Measurements from ENCODE around the gene ZFPM1. TPM values are rescaled to one million over a fixed set of nuclear protein-coding genes. Genes with fewer than 3 reads are reported as not detected.
A peak's percentile ranks its signal among the peaks of the same experiment; 100 is the strongest.
"Not testable (repeated sequence)": the region's sequence is repeated elsewhere in the genome, so short reads cannot be mapped to it uniquely, and the experiment has no call there.

ZFPM1 gene
- total RNA-seq, 1 donor from 2014 or later = 3.6 TPM

DNA sequence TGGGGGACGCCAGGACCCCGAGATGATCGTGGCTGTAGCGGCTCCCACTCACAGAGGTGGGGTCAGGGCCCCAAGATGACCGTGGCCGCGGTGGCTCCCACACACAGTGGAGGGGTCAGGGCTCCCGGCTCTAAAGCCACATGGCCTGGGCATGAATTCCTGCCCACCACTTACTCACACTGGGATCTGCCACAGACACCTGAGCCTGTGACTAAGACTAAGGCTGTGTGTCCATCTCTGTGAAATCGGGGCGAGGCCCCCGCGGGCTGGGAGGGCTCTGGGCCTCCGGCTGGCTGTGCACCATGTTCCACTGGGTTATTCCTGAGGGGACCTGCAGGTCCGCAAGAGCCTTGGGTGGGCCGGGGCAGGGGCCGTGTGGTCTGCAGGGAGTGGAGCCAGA lies 18.5 kb downstream of the ZFPM1 start:
- intact Hi-C loops (cut with DNase I) = no loop called here
- no peak for DNase-seq
- ATAC-seq (ENCODE audit: poor library complexity) = no peak

DNA sequence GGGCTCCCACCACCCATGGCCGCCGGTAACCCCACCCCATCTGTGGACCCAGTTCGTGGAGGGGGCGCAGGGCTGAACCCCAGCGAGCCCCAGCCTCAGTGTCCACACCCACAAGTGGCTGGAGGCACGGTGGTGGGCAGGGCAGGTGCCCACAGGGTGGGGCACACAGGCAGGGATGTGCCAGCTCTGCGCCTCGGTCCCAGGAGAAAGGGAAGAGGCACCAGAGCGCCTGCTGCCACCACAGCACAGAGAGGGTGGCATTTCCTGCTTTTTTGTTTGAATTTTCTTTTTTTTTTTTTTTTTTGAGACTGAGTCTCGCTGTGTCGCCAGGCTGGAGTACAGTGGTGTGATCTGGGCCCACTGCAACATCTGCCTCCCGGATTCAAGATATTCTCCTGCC lies 19.0 kb downstream of the ZFPM1 start:
- intact Hi-C loops (cut with DNase I) = no loop called here
- DNase-seq = no peak
- no peak for ATAC-seq (ENCODE audit: poor library complexity)

DNA sequence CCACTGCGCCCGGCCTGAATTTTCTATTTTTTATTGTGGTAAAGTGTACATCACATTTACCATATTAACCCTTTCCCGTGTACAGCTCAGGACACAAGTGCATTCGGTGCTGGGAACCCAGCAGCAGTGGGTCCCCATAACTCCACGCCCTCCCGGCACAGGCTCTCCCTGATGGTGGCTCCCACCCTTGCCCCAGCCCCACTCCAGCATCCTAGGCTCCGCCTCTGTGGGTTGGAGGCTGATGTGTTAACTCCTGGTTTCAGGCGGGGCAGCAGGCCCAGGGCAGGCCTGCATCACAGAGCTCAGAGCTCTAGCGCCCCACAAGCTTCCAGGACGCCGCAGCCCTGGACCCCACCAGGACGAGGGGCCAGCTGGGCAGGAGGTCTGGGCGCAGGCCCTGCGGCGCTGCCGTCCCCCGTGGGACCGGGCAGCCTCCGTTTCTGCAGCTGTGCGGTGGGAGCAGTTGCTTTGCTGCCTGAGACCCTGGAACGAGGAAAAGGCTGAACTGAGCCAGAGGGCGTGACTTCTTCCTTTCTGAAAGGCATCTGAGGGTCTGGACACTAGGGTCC lies 19.6 kb downstream of the ZFPM1 start:
- DNase-seq = peak; percentile 72
- intact Hi-C loops (cut with DNase I) = no loop called here
- peak; percentile 60 for ATAC-seq (ENCODE audit: poor library complexity)

DNA sequence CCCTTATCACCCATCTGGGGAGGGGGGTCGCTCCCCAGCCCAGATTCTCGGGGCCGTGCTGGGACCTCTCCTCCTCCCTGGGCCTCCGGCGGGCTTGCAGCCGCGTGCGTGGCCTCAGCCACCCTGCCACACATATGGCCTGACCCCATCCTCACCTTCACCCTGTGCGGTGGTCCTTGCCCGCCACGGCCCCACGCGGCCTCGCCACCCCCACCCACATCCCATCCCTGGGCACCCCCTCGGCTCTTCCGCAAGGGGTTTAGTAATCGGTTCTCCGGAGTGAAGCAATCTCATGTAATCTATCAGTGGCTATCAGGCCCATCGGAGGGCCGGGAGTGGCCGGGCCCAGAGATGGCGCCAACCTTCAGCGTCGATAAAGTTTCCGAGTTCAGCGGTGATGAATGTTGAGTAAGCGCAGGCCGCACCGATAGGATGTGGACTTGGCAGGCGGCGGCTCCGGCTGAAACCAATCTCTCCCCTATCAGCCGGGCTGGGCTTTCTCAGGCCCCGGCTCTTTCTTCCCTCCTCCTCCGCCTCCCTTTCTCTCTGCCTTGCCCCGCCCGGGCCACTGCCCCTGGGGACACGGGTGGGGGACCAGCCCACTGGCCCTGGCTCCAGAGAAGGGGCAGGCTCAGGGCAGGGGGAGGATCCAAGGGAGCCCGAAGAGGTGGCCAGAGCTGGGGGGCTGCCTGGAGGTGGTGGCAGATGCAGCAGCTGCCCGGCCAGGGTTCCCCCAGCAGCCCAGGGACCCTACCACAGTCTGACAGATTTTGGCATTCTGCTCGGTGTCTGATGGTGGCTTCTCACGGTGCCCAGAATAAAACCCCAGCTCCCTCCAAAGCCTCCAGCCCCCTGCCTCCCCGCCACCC lies 20.8 kb downstream of the ZFPM1 start:
- DNase-seq = peak; percentile 86
- peak; percentile 83 for ATAC-seq (ENCODE audit: poor library complexity)
- intact Hi-C loops (cut with DNase I) = no loop called here

DNA sequence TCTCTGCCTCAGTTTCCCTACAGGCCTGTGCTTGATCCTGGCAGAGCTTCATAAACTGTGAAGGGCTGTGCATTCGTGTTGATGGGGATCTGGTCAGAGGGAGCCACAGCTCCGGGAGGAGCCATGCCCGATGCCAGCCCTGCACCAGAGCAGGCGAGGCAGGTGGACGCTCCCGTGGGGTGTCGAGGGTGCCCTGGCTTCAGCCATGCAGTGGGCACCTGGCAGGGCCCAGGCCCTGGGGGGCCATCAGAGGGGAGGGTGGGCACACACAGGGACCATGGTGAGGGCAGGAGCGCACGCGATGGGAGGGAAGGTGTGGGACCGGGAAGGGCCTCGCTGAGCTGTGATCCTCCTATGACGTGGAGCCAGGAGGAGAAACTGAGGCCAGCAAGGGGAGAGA lies 22.0 kb downstream of the ZFPM1 start:
- ATAC-seq (ENCODE audit: poor library complexity) = no peak
- intact Hi-C loops (cut with DNase I) = no loop called here
- no peak for DNase-seq

DNA sequence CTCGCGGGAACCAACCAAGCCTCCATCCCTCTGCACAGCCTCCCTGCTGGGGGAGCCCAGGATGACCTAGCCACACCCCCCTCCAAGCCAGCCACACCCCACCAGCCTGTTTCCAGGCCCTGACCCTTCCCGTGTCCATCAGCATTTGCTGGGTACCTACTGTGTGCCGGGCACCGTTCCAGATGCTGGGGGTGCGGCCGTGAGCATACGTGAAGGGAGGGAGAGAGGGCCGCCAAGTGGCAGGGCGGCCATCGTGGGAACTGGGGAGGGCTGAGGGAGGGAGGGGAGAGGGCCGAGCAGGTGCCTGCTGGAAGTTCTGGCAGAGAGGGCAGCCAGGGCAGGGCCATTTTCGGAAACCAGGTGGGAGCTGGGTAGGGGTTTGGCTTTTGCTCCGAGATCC lies 23.1 kb downstream of the ZFPM1 start:
- no peak for ATAC-seq (ENCODE audit: poor library complexity)

DNA sequence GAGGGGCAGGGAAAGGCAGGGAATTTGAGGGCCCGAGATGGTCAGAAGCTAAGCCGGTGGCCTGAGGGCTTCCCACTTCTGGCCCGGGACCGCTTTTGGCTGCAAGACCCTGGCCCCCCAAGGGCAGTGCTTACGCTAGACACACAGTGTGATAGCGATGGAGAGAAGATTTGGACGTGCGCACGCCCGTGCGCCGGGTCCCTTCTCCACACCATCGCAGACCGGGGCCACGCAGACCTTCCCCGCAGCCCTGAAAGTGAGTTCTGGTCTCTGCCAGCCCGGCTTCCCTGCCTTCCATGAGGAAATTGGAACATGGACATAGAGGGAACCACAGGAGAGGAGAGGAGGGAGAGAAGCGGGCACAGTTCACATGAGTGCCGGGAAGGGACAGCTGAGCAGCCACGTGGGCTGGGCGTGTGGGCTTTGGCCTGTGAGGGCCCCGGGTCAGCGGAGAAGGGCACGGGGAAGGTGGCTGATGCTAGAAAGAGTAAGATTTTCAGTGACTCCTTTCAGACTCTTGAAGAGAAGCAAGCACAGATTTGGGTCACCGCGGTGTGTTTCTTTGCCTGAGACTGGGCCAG lies 23.8 kb downstream of the ZFPM1 start:
- no peak for DNase-seq
- intact Hi-C loops (cut with DNase I) = no loop called here
- ATAC-seq (ENCODE audit: poor library complexity) = no peak

More for the DNA sequence above, 23.1 kb downstream of the ZFPM1 start:
- intact Hi-C loops (cut with DNase I) = no loop called here
- DNase-seq = no peak

DNA sequence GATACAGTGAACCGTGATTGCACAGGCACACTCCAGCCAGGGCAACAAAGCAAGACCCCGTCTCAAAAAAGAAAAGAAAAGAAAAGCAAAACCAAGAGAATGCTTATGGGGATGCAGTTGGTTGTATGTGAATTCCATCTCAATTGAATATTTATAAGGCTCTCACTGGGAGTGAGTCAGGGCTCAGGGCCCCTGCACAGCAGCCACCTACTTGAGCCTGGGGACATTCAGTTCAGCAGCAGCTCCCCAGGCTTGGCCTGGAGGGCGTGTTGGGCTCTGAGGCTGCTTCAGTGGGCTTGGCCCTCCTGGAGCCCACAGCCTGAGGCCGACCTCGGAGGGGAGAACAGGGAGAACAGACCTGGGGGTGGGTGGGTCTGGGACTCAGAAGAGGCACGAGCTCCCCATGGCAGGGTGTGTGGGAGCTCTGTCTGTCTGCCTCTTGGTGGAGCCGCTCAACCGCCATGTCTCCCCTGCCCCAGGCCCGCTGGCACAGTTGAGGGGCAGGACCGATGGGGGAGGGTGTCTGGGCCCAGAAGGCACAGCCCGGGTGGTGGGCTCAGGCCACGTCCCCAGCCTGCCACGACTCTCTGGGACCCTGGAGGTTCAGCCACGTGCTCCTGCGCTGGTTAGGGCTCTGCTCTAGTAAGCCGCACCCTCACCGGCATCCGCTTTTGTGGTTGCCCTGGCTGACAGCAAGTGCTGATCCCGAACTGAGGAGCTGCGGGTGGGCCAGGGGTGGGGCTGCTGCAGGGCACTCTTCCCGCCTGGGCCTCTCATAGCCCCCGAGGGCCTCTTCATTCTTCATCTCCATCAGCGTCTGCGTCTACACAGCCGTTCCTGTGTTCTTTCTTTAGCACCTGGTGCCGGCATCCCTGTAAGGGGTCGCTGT lies 24.8 kb downstream of the ZFPM1 start:
- ATAC-seq (ENCODE audit: poor library complexity) (no peak), DNase-seq (no peak)
- intact Hi-C loops (cut with DNase I) = no loop called here

DNA sequence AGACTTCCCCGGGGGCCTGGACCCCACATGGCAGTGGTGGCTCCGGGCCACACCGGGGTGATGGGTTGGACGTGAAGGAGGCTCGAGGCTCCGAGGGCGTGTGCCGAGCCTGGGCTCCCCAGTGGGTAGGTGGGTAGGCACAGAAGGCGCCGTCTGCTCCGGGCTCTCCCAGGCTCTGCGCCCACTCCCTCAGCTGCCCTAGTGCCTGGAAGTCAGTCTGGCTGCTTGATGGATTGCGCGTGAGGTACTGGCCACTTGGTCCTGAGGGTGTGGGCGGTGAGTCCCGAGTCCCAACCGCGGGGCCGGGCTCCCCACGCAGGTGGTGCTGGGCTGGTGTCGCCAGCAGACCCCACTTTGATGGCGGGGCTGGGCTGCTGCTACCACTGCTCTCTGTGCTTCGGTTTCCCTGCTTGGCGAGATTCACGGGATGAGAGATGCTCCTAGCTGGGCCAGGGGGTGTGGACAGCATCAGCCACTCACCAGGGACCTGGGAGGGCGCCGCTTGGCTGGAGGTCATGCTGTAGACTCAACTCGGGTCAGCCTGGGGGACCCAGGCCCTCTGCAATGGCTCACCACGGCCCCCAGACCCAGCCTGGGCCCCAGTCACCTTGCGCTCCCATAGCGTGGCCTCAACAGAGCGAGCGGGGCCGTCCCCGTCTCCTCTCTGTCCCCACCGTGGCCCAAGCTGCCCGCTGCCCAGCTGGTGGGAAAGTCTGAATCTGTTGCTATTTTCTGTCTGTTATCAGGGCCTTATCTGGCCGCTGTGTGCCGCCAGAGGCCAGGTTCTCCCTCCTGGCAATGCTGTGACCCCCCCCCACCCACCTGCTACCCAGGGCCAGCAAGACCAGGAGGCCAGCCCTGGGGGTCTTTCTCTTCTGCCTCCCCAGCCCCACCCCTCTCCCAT lies 26.1 kb downstream of the ZFPM1 start:
- intact Hi-C loops (cut with DNase I) = no loop called here
- DNase-seq (no peak), ATAC-seq (ENCODE audit: poor library complexity) (peak; percentile 55)

DNA sequence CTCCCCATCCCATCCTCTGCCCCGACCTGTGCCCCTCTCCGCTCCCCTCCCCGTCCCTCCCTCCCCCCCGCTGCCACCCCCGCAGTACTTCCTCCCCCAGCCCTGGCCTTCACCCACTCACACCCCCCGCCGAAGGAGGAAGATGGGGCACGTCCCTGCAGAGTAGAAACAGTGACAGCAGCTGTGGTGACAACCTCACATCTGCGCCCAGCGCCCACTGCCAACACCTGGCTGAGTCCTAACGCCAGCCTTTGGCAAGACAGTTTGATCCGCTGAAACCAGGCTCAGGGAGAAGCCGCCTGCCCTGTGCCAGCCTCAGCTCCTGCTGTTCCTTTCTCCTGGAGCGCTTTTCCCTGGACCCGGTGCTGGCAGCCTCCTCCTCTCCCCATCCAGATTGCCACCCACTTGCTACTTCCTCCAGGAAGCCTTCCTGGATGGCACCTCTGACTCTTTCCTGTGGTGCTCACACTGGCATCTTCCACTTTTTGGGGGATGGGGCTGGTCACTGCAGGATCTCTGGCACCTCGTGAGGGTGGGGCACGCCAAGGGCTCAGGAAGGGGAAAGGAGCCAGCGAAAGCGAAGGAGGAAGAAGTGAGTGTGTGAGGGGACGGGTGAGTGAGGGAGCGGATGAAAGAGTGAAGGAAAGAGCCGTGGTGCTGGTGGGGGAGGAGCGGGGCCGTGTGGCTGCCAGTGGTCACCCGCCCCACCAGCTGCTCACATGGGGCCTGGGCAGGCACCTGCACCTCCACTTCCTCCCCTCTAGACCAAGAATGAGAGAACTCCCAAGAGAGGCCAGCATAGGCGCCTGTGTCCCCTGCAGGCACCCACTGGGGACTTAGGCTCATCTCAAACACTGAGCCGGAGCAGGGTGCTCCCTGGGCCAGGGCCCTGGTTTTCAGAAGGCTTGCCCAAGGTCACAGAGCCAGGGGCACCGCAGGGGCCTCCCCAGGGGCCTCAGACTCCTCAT lies 27.0 kb downstream of the ZFPM1 start:
- DNase-seq = no peak
- peak; percentile 56 for ATAC-seq (ENCODE audit: poor library complexity)
- intact Hi-C loops (cut with DNase I) = no loop called here

DNA sequence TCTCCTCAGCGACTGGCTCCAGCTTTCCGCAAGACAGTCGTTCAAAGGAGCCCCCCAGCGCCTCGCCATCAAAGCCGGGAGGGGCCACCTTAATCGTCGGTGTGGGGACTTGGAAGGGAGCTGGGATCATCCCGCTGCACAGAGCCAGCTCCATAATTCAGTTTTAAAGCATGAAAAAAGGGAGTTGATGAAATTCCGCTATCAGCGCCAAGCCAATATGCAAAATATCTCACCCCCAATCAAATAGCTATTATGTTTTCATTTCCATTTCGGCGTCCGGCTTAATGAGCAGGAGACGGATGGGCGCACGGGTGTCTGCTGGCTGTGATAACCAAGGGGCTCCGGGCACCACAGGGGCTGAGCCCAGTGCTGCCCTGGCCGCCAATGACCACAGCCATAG lies 27.7 kb downstream of the ZFPM1 start:
- DNase-seq = no peak
- intact Hi-C loops (cut with DNase I) = no loop called here
- ATAC-seq (ENCODE audit: poor library complexity) = no peak

DNA sequence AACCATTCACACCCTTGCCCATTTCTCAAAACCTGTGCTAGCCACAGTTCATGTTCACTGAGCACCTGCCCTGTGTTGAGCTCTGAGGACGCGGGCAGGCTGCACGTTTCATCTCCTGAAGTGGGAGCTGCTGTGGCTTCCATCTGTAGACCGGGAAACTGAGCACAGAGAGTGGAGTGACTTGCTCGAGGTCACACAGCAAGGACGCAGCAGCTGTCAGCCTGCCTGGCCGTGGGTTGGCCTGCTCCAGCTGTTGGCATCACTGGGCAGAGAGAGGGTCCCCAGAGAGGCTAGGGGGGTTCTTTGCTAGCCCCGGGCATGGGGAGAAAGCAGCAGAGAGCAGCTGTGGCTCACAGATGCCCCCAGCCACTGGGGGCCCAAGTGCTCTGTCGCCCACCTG lies 28.8 kb downstream of the ZFPM1 start:
- intact Hi-C loops (cut with DNase I) = no loop called here
- no peak for DNase-seq
- ATAC-seq (ENCODE audit: poor library complexity) = no peak

DNA sequence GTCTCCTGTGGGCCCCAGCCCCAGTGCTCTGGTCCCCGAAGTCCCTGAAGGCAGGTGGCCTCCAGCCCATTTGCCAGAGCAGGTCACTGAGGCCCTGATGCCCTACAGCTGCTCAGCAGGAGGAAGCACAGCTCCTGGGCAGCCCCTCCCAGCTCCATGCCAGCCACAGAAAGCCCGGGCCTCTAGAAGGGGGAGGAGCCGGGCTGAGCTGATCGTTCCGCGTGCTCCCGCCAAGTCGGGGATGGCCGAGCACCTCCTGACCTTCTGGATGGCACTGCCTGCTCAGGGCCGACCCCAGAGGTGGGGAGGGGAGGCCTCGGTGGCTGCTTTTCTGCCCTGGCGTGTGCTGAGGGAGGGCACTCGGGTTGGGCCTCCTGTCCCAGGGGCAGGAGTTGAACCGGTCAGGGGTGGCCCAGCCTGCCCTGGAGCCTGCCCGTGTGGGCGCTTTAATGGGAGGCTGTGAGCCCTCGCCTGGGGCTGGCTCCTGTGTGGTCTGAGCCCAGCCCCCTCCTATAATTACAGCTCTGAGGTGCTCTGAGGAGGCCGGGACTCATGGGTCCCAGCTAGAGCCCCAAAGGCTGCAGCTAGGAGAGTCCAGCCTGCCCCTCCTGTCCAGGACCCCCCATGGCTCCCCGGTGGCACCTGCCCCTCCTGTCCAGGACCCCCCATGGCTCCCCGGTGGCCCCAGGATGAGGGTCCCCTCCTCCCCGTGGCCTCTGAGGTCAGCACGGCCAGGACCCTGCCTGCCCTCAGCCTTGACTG lies 29.7 kb downstream of the ZFPM1 start:
- DNase-seq = no peak
- intact Hi-C loops (cut with DNase I) = no loop called here
- no peak for ATAC-seq (ENCODE audit: poor library complexity)

DNA sequence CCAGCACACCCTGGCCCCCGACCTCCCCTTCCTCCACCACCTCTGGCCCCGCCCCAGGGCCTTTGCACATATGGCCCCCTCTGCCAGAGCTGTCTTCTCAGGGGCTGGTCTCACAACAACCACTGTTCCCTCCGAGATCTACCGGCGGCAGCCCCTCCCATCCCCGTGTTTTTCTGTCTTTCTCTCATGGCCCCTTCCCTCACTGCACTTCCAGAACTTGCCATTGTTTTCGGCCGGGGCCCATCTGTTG lies 30.2 kb downstream of the ZFPM1 start:
- intact Hi-C loops (cut with DNase I) = no loop called here
- no peak for ATAC-seq (ENCODE audit: poor library complexity)

DNA sequence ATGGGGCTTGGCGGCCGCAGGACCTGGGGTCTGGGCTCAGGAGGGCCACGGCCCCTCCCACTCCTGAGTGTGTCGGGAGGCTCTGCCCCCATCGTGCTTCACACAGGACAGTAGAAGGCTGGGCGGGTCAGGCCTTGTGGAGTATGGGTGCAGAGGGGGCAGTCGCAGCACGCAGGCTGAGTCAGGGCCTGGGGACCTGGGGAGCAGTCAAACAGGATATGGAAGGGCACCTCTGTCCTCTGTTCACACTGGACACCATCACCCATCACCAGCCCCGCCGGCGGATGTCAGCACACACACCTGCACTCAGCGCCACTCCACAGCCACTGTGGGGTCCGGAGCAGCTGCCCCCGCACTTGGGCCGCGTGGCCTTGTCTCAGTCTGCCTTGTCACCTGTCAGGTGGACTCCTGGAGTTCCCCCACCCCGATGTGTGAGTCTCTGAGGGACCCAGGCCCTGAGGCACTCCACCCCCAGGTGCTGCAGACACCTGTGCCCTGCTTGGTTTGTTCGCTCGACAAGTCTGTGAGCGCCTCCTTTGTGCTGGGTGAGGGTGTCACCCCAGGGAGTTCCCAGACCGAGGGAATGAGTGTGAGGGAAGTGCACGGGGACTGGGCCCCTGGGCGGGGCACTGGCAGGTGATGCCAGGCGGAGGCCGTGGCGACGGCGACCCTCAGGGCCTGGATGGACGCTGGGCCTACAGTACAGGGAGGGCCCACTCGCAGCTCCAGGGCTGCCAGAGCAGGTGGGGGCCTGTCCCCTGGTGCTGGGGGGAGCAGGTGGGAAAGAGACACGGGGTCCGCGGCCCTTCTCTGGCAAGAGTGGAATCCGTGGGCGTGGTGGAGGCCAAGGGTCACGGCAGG lies 31.7 kb downstream of the ZFPM1 start:
- DNase-seq (no peak), ATAC-seq (ENCODE audit: poor library complexity) (no peak)
- intact Hi-C loops (cut with DNase I) = no loop called here

More for the DNA sequence above, 30.2 kb downstream of the ZFPM1 start:
- DNase-seq = no peak

DNA sequence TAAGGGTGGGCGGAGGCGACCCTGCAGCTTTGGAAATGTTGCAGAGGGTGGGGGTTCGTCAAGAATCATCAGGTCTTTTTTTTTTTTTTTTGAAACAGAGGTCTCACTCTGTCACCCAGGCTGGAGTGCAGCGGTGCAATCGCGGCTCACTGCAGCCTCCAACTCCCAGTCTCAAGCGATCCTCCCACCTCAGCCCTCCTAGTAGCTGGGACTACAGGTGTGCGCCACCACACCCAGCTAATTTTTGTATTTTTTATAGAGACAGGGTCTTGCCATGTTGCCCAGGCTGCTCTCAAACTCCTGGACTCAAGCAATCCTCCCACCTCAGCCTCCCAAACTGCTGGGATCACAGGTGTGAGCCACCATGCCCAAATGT lies 32.3 kb downstream of the ZFPM1 start:
- DNase-seq; ATAC-seq (ENCODE audit: poor library complexity); intact Hi-C loops (cut with DNase I): not testable (repeated sequence)
